OCI-M2 (cell line): Measurements from ENCODE around the gene ZDHHC14.

Experiments
- DNase-seq: peaks from one replicate; lab custom pipeline; 2025; ENCODE audit not compliant: unreplicated experiment; lab: John Stamatoyannopoulos, UW

The ZDHHC14 gene

DNA sequence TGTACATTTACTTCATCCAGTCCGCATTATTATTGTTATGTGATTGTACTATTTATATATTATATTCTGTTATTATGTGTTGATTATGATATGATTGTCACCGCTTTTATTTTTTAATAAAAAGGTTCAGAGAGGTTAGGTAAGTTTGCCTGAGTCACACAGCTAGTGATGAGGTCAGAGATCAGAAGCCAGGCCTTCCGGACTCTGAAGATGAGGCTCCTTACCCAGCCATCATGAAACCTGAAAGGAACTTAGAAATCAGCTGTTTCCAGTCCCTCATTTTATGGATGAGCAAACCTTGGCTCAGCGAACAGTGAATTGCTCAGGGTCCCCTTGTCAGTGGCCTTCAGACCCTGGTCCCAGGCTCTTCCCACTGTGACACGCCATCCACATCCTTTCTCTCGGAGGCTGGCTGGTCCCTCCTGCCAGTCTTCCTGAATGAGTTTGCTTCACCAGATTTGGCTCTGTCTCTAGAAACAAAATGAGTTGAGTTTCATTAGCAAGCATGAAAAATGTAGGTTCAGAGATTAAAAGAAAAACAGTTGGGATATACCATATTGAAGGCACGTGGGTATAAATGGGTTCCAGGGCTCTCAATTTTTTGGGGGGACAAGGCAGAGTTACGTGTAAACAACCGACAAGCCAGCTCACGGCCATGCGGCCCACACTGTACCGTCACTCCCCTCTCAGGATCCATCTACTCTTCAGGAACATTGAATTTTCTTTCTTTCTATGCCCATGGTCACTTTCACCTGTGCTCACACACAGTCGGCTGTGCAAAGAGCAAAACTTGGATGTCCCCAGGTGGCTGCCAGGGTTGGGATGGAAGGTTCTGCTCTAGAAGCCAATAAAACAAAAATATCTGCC is 132.9 kb downstream of the ZDHHC14 start:
- no peak for DNase-seq

DNA sequence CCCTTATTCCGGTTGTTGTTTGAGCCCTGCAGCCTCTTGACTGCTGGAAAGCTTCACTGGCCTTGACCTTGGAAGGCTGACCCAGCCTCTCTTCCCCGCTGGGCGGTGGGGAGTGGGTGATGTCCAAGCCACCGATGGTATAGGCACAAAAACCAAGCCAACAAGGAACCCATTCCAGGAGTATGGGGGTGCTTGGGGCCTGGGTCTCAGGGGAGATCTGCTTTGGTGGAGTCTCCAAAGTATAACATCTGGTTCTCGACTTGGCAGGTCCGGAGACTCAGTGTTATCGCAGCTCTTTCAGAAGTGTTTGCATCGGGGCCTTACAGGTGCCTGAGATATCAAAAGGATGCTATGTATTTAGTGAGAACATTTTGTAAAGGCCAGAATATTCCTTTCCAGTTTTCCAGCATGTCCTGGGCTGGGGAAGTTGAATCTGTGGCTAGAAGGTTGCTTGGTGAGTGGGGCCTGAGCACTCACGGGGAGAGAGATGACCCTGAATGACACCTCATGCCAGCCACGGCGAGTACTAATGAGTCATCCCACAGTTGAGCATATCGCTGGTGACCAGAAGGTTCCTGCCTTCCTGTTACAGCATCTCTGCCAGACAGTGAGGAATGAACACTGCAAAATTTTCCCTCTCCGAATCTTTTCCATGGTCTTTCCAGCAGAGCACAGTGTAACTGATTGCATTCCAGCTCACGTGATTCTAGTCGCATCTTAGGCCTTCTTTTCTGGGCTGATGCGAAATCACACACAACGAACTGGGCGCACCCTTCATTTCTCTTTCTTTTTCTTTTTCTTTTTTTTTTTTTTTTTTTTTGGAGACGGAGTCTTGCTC is 133.9 kb downstream of the ZDHHC14 start:
- no peak for DNase-seq

DNA sequence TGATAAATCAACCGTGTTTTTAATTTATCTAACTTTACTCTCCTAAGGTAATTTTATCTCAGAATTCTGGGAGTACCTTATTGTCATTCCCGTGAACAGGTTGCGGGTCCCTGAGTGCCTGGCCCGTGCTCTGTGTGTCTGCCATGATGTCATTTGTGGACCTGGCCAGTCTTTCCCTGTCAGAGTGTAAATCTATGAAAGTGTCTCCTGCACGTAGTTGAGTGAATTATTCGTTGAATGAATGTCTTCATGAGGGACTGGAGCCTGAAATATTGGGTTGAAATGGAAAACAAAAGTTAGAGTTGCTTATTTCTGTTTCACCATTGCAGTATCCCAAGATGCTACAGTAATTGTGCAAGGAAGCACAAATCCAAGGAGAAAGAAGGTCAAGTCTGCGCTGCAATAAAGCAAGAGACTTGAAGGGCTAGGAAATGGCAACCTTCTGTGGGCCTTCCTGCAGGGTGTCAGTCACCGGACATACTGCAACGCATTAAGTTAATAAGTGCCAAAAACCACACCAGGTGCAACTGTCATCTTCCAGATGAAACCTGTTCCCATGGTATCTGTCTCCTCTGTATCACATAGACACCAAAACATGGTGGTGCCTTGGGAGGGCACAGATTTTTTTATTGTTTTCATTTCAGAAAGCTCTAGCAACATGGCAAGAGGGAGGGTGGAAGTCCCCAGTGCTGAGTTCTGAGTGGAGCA is 135.5 kb downstream of the ZDHHC14 start:
- DNase-seq, result no peak

DNA sequence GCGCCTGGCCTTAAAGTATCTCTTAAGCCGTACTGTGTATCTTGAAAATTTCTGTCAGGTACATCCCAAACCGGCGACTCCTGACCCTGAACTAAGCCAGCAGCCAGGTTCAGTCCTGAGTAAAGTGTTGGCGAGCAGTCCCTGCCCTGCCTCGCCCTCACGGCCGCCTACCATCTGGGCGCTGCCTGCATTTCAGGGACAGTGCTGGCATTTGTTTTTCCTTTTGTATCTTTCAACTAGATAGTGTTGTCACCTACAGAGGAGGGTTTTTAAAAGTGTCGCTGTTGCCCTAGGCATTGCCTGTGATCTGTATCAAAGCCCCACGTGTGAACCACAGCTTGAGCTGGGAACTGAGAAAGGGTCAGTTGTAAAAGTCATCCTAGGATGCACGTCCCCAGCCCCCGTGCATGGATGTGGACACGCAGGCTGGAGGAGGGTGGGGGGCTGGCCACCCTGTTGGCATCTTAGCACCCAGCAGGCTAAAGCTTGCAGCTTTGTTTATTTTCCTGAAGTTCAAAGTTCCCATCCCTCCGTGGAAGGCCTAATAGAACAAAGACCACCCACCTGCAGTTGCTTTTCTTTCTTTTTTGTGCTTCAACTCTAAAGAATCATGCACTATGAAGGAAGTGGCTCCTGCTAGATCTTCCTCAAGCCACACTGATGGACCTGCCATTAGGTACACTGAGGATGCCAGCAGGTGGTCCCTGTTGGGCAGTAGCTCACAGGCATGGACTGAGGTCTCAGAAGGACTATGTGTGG is 136.8 kb downstream of the ZDHHC14 start:
- DNase-seq, result no peak

DNA sequence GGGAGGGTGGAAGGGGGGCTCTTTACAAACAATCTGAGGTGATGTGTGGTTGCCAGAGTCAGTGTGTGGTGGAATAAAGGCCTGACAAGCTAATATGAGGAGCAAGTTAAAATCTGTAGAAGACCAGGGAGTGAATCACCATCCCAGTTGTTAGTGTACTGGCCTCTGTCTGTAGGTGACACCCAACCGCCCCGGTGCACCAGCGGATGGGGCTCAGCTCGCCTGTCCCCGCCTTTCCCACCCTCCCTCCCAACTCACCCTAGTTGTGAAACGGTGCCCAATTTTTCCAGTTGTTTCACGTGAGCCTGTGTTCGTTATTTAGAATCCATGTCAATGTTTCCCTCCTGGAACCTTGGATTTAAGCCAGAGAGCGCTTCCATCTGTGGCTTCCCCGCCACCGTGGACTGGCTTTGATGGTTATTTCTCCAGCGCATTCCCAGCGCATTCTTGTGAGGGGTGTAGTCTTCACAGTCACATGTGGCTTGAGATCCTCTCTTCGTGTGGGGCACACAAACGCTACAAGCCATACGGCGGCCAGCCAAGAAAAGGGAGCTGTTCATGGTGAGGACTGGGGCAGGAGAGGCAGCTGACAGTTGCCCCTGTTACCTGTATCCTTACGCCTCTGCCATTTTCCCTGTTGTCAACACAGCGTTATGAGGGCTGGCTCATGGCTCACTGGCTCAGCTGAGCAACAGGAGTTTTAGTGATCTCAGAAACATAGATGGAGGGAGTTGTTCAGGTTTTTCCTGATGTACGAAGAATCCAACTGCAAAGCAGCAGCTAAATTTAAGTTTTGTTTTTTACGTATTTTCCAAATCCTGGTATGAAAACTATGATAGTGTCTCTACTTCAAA is 137.6 kb downstream of the ZDHHC14 start:
- DNase-seq, result no peak

DNA sequence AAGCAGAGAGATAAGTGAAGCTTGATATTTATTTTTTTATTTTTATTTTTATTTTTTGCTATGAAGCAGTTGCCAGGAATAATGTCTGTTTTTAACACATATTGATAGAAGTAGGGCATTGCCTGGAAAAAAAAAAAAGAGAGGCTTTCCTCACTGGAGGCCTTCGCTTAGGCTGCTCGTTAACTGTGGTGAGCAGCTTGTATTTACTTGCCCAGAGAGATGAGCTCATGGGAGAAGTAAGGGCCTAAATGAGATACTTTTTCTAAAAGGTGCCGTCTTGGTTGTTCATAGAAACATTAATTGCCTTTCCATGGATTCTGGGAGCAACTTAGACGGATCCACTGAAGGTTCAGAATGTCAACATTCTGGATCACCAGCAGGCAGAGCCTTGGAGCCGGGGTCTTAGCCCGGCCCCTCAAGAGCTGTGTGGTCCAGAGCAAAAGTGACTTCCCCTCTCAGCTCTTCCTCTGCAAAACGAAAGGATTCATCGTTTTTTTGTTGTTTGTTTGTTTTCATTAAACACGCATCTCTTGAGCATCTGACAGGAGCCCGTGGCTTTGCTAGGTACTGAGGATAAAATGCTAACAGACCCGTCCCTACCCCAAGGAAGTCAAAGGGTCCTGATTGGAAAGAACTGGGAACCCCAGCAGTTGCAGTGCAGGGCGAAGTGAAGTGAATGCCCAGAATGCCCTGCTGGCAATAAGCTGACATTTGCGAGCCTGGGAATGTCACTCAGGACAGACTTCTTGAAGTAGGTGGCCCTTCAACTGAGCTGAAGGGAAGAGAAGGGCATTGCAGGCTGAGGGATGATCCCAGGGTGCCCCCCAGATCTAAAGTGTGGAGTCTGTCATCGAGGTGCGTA is 138.5 kb downstream of the ZDHHC14 start:
- no peak for DNase-seq

DNA sequence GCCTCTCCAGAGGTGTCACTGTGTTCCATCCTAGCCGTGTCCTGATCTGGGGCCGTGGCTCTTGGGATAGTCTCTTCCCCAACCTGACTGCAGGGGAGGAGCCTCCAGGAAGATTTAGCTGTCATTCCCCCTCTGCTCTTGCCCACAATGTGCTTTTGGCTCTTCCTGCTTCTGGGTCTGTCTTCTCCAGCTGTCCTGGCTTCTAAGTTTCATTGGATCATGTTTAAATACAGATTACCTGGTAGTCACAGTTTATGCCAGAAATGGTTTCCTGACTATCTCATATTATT is 139.1 kb downstream of the ZDHHC14 start:
- no peak for DNase-seq

DNA sequence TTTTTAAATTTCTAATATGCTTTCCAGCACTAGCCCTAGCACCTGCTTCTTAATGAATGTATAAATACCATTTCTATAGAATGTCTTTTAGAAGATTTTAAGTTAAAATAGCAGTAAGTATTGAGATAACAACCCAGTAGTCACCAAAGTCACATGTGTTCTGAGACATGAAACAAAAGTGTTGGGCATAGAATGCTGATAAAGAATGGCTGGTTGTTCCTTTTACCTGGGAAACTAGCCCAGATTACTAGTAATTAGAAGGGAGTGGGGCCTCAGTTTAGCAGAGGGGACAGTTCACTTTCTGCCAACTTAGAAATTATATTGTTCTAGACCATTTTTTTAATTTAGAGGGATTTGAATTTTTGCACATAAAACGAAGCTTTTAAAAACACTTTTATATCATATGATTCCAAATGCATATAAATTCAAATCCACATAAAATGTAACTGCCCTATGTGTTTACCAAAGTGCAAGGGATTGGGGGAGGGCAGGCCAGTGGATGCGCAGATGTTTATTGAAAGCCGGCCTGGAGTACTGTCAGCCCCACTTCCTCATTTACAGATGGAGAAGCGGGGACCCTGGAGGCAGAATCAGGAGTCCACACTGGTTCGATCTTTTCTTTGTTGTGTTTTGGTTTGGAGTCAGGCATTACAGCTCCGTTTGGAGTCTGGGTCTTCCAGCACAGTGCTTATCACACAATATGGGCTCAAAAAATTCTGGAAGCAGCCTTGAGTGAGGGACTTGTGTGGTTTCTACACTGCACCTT is 139.8 kb downstream of the ZDHHC14 start:
- no peak for DNase-seq

DNA sequence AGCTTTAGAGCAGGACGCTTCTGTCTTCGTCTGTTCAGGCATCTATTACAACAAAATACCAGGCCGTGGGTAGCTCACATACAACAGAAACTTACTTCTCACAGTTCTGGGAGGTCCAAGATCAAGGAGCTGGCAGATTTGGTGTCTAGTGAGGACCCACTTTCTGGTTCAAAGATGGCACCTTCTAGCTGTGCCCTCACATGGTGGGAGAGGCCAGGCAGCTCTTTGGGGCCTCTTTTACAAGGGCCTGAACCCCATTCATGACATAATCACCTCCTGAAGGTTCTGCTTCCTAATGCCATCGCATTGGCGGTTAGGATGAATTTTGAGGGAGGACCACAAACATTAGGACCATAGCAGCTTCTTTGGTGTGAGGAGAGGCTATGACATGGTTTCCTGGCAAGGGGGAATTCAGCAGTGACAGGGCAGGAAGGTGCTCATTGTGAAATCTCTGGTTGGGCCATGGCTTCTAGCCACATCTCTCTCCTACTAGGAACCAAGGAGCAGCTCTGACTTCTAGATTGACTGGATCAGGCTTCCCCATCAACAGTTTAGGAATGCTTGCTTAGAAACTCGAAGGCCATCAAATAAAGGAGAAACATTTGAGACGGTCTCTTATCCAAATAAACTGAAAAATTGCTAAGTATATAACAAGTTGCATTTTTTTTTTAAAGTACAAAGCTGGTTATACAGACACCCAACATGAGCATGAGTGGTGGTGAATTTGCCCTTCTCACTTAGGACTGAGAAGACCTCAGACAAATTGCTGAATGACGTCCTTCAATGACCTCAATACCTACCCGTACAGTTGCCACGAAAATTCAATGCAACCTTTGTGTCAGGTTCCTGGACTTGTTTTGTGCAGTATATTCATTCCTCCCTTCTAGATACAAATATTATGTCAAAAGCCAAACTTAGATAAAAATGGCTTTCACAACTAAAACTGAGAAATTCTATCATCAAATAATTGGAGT is 140.7 kb downstream of the ZDHHC14 start:
- no peak for DNase-seq

DNA sequence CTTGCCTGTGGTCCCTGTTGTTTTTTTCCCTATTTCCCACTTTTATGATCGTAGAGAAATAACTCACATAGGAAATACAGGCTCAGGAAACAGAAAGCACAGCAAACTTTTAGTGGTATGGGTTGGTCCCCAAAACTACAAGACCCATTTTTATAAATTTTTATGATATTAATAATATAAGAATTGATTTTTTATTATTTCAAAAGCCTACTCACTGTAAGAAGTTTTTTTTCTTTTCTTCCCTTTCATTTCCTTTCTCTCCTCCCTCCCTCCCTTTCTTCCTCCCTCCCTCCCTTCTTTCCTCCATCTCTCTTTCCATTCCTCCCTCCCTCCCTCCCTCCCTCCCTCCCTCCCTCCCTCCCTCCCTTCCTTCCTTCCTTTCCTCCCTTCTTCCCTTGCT is 141.5 kb downstream of the ZDHHC14 start:
- no peak for DNase-seq

DNA sequence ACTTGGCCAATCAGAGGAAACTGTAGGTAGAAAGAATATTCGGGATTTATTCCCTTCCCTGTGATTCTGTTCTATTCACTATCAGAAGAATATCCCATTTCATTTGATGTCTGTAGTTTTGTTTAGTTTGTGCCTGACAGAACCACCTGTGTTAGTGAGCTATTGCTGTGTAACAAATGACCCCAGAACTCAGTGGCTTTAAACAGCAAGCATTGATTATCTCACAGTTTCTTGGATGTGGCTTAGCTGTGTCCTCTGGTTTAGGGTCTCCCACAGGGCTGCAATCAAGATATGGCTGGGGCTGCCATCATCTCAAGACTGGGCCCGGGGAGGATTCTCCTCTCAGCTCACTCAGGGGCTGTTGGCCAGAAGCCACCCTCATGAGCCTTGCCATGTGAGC is 143.7 kb downstream of the ZDHHC14 start:
- DNase-seq, result no peak

DNA sequence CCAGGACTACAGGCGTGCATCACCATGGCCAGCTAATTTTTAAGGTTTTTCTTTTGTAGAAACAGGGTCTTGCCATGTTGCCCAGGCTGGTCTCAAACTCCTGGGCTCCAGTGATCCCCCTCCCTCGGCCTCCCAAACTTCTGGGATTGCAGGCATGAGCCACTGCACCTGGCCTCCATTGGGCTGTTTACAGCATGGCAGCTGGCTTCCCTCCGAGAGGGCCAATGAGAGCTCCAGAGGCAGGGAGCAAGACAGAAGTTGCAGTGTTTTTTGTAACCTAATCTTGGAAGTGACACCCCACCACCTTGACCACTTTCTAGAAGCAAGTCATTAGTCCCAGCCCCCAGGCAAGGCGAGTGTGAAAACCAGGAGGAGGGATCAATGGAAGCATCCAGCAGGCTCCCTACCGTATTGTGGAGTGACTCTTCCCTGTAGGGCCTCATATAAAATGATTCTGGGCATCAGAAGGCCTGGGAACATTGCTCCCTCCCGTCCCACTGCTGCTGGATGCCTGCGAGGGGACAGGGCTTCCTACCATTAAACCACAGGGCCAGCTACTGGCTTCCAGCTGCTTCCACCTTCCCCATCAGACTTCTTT is 144.4 kb downstream of the ZDHHC14 start:
- no peak for DNase-seq

DNA sequence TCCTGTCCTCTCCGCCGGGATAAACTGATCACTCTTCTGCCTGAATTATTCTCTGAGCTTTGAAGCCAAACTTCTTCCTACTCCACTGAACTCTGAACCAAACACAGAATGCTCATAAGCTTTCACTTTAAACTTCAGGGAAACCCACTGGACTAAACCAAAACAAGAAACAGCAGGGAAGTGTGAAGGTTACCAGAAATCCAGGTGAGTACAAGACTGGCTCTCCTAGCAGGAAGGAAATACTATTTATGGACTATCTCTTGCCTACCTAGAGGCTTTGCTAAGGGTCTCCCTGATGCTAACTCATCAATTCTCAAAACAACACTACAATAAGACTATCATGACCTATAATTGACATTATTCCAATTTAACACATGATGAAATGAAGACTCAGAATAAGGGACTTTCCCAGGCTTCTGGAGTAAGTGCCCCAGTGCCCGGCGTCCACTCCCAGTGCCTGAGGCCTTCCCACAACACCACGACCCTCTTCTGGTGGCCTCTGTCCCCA is 145.0 kb downstream of the ZDHHC14 start:
- no peak for DNase-seq

DNA sequence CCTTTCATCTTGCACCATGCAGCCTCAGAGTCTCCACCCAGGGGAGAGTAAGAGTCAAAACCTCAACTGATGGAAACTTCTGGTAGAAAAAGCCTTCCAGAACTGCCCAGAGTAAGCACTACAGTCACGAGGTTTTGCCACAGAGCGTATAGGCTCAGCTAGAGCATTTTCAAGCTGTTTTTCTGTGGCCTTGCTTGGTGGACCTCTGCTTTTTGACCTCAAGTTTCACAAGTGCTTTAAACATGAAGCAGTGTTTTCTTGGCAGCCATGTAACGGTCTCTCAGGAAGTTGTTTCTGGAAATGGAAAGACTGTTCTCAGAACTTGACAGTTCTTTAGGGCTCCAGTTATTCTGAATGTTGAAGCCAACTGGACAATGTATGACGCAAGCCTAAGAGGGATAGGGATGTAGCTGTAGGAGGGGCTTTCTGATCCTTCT is 146.5 kb downstream of the ZDHHC14 start:
- DNase-seq, result no peak

DNA sequence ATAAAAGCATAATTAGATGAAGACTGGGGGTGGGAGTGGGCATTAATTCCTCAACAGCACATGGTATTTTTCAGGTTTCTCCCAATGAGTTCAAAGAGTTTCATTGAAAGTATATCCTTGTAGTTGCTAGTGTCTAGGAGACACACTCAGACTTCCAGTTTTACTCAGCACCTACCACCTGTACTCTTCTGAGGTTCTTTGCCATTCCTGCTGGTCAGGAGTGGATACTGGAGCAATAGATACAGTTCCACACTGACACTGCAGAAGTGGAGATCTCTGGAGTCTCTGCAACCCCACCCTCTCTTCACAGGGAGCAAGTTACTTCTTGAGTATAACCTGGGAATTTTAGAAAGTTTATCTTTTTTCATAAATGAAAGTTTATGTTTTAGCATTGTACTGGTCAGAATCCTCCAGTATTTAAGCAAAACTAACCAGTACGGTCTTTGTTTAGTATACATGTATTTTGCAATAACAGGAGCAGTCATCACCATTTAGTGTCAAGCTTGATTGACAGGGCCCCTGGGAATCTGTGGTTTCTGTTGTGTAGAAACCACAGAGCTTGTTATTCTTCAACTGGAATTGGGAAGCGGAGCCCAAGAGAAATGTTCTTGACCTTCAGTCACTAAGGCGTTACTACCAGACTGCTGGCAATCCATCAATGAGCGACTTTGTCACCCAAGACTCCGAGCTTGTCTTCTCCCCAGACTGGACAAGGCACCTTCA is 148.1 kb downstream of the ZDHHC14 start:
- DNase-seq, result no peak

DNA sequence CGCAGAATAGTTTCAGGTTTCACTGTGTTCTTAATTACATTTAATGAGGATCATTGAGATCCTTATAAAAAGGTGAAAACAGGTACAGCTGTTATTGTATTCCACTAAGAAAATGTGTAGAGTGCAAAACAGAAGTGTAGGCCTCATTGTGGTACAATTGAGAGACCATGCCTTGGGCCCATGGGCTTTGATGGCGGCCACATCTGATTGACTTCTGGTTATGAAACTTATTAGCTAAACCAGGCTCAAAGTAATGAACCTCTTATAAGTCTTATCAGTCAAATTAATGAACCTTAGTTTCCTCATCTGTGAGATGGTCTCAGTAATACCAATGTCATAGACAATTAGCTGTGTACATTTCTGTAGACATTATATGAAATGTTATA is 148.7 kb downstream of the ZDHHC14 start:
- no peak for DNase-seq
